Stimulated activated CD8-positive, alpha-beta memory T cell treated with anti-CD3 and anti-CD28 coated beads, Interleukin-4, amount 100 ng/mL, for 1 hour (primary cell): ENCODE measurements around the gene GPSM3.

Experiments
- DNase-seq, 2 donors: peaks; one replicate each; pipeline ENCODE4 v3.0.0-alpha.2; 2020; ENCODE audit warnings: low read depth in 2 of 2, low spot score in 1 of 2

GPSM3 gene

GRCh38 chr6:32175711-32176475 is 16.6 kb downstream of the GPSM3 start, which contains the start of gene AGPAT1:
AGPAT1 (minus strand) TSS chr6:32176084; CDS start chr6:32171496, 4,588 bp downstream.
- DNase-seq, result peak; percentile 86 to 92

- DNase-seq, result no peak
Measured at GRCh38 chr6:32175322-32175710, 17.1 kb downstream of the GPSM3 start.

GRCh38 chr6:32174416-32174815 is 18.0 kb downstream of the GPSM3 start:
- DNase-seq, result no peak

- no peak for DNase-seq
Measured at GRCh38 chr6:32173051-32173727, 19.3 kb downstream of the GPSM3 start.

GRCh38 chr6:32171234-32171633 is 21.2 kb downstream of the GPSM3 start:
- no peak for DNase-seq

GRCh38 chr6:32170294-32170693 is 22.1 kb downstream of the GPSM3 start:
- DNase-seq, result no peak

- DNase-seq, result no peak
Measured at GRCh38 chr6:32168807-32169591, 23.4 kb downstream of the GPSM3 start.

GRCh38 chr6:32168350-32168749 is 24.1 kb downstream of the GPSM3 start:
- DNase-seq, result no peak

- DNase-seq, result no peak
Measured at GRCh38 chr6:32167761-32168262, 24.6 kb downstream of the GPSM3 start.

- no peak for DNase-seq
Measured at GRCh38 chr6:32167154-32167760, 25.2 kb downstream of the GPSM3 start.

- DNase-seq, result no peak
Measured at GRCh38 chr6:32166411-32167061, 25.9 kb downstream of the GPSM3 start.

GRCh38 chr6:32164295-32164694 is 28.1 kb downstream of the GPSM3 start, which contains the start of gene EGFL8:
EGFL8 (plus strand) TSS chr6:32164595; CDS start chr6:32166166, 1,571 bp downstream.
- no peak for DNase-seq

GRCh38 chr6:32163559-32164258 is 28.7 kb downstream of the GPSM3 start:
- DNase-seq, result no peak

GRCh38 chr6:32158052-32158451 is 34.4 kb downstream of the GPSM3 start:
- DNase-seq, result no peak

- no peak for DNase-seq
Measured at GRCh38 chr6:32156891-32157290, 35.6 kb downstream of the GPSM3 start.

- DNase-seq, result peak in 1 of 2 donors; percentile 48
Measured at GRCh38 chr6:32154514-32155161, 37.8 kb downstream of the GPSM3 start.

- peak; percentile 39 to 69 for DNase-seq
Measured at GRCh38 chr6:32153564-32154513, 38.6 kb downstream of the GPSM3 start, which contains the start of gene PPT2. PPT2 (plus strand) TSS chr6:32154141; CDS start chr6:32154595, 454 bp downstream.
